B cell (primary cell): ENCODE measurements around the gene GNB1.
"Not testable (repeated sequence)": the region's sequence is repeated elsewhere in the genome, so short reads cannot be mapped to it uniquely, and the experiment has no call there.

Experiments
- EZH2 ChIP-seq: IDR thresholded peaks from 2 replicates; pipeline ENCODE4 v1.6.1; 2012; ENCODE audit warnings: borderline replicate concordance, low read depth, mild to moderate bottlenecking, moderate library complexity, low read length; ENCODE audit not compliant: insufficient read depth, poor library complexity, severe bottlenecking
- TF ChIP-seq, protein P1 (sequence below): fragments of 200-600 bp; IDR thresholded peaks from one replicate; pipeline ENCODE4 v1.8.0; 2022; ENCODE audit warnings: antibody characterized with exemption, mild to moderate bottlenecking

DNA sequence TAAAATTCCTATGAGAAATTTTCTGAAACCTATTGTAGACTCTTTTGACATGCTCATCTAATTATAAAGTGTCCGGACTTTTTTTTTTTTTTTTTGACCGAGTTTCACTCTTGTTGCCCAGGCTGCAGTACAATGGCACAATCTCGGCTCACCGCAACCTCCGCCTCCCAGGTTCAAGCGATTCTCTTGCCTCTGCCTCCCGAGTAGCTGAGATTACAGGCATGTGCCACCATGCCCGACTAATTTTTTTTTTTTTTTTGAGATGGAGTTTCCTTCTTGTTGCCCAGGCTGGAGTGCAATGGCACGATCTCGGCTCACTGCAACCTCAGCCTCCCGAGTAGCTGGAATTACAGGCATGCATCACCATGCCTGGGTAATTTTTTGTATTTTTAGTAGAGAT, 7.0 kb downstream of the GNB1 start:
- TF ChIP-seq EZH2, result not testable (repeated sequence)
- TF ChIP-seq, protein P1, sequence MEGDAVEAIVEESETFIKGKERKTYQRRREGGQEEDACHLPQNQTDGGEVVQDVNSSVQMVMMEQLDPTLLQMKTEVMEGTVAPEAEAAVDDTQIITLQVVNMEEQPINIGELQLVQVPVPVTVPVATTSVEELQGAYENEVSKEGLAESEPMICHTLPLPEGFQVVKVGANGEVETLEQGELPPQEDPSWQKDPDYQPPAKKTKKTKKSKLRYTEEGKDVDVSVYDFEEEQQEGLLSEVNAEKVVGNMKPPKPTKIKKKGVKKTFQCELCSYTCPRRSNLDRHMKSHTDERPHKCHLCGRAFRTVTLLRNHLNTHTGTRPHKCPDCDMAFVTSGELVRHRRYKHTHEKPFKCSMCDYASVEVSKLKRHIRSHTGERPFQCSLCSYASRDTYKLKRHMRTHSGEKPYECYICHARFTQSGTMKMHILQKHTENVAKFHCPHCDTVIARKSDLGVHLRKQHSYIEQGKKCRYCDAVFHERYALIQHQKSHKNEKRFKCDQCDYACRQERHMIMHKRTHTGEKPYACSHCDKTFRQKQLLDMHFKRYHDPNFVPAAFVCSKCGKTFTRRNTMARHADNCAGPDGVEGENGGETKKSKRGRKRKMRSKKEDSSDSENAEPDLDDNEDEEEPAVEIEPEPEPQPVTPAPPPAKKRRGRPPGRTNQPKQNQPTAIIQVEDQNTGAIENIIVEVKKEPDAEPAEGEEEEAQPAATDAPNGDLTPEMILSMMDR, result not testable (repeated sequence)
